K562 (cell line): ENCODE measurements around the gene CCDC60. TPM values are rescaled to one million over a fixed set of nuclear protein-coding genes. Genes with fewer than 3 reads are reported as not detected.
A peak's percentile ranks its signal among the peaks of the same experiment; 100 is the strongest.

ENCODE experiments used
- ATAC-seq: fragments of 200-7000 bp; cut with Tn5 transposase; 3 replicates; pipeline ENCODE4 v1.9.1; 2020; ENCODE audit warnings: moderate library complexity
- BruUV-seq: library from RNA; stranded (reverse); fragments of 400-500 nt; replicated peaks from 2 replicates; lab custom pipeline; 2021; lab: Mats Ljungman, UMichigan
- CTCF ChIA-PET: fragments of 300-600 bp; formaldehyde crosslinking; extraction: SDS; loops from one replicate; lab custom pipeline; 2021; ENCODE audit warnings: low intra/inter-chr PET ratio; lab: Yijun Ruan, JAX
- POLR2A ChIA-PET: fragments of 300-600, 350-650 bp; sonication (Branson Sonifier 250); formaldehyde crosslinking; extraction: SDS; loops from one replicate; lab custom pipeline; 2021; ENCODE audit warnings: antibody characterized with exemption, inconsistent platforms; lab: Yijun Ruan, JAX
- DNase-seq, 4 experiments: peaks; one replicate each; pipeline versions ENCODE4 v3.0.0 to v3.0.0-alpha.2; 2011 to 2018; ENCODE audit warnings: low spot score in 3 of 4, mixed read lengths in 3 of 4; ENCODE audit errors: extremely low read depth in 1 of 4
- FAIRE-seq: peaks from 2 replicates; lab custom pipeline; 2011; peaks lifted over from hg19 to GRCh38; lab: Jason Lieb, UNC
- H2AFZ ChIP-seq: 2 replicates; pipeline ENCODE4 v1.6.0; 2011; ENCODE audit warnings: low read depth, low read length, control low read depth, inconsistent platforms
- H3K27ac ChIP-seq: fragments of 200-600 bp; 3 replicates; pipeline ENCODE4 v1.8.0; 2011; ENCODE audit warnings: low read depth, mild to moderate bottlenecking, control low read depth, inconsistent platforms, low read length, moderate library complexity, mixed read lengths; ENCODE audit errors: extremely low read depth
- H3K27me3 ChIP-seq, 2 experiments: fragments of 300-600 bp in 1 of 2; 2 replicates in 1 of 2; 3 replicates in 1 of 2; pipeline versions ENCODE4 v1.6.0 to v1.8.0; 2011; ENCODE audit warnings: inconsistent platforms in 2 of 2, low read length in 2 of 2, mild to moderate bottlenecking in 1 of 2, mixed read lengths in 1 of 2, moderate library complexity in 1 of 2; ENCODE audit not compliant: control insufficient read depth in 2 of 2, insufficient read depth in 2 of 2
- H3K36me3 ChIP-seq: fragments of 300-600 bp; 3 replicates; pipeline ENCODE4 v1.8.0; 2011; ENCODE audit warnings: mild to moderate bottlenecking, low read length, inconsistent platforms; ENCODE audit not compliant: control insufficient read depth, insufficient read depth
- H3K4me1 ChIP-seq, 2 experiments: fragments of 200-600 bp in 1 of 2; replicated peaks in 1 of 2; 2 replicates in 1 of 2; 3 replicates in 1 of 2; pipeline versions ENCODE4 v1.5.1 to v1.8.0; 2011; ENCODE audit warnings: inconsistent platforms in 2 of 2, low read length in 2 of 2, mild to moderate bottlenecking in 1 of 2, mixed read lengths in 1 of 2, moderate library complexity in 1 of 2; ENCODE audit not compliant: control insufficient read depth in 2 of 2, insufficient read depth in 2 of 2
- H3K4me2 ChIP-seq: 2 replicates; pipeline ENCODE4 v1.6.1; 2011; ENCODE audit warnings: low read length, control low read depth, inconsistent platforms, mixed read lengths; ENCODE audit not compliant: insufficient read depth
- H3K4me3 ChIP-seq: fragments of 200-600 bp; sonication (generic), shearing (Covaris generic); 2 replicates; pipeline ENCODE4 v1.5.1; 2016; ENCODE audit warnings: control low read depth, inconsistent platforms
- H3K79me2 ChIP-seq: fragments of 200-600 bp; 3 replicates; pipeline ENCODE4 v1.8.0; 2011; ENCODE audit warnings: low read length, inconsistent platforms; ENCODE audit not compliant: control insufficient read depth, insufficient read depth
- H3K9ac ChIP-seq, 2 experiments: 2 replicates each; pipeline versions ENCODE4 v1.6.0 to v1.6.1; 2011; ENCODE audit warnings: low read depth in 2 of 2, low read length in 2 of 2, control low read depth in 1 of 2, inconsistent platforms in 1 of 2, mild to moderate bottlenecking in 1 of 2, mixed read lengths in 1 of 2; ENCODE audit not compliant: insufficient read depth in 1 of 2
- H3K9me1 ChIP-seq: one replicate; pipeline ENCODE4 v1.6.0; 2011; ENCODE audit warnings: inconsistent platforms, mild to moderate bottlenecking, low read length, moderate library complexity; ENCODE audit not compliant: control insufficient read depth, insufficient read depth
- H3K9me3 ChIP-seq: replicated peaks from 2 replicates; pipeline ENCODE4 v1.5.1; 2011; ENCODE audit warnings: low read depth, low read length, inconsistent platforms; ENCODE audit not compliant: control insufficient read depth, insufficient read depth
- H4K20me1 ChIP-seq: replicated peaks from 2 replicates; pipeline ENCODE4 v1.6.1; 2011; ENCODE audit warnings: low read length, inconsistent platforms, mixed read lengths; ENCODE audit not compliant: control insufficient read depth, insufficient read depth
- YY1 ChIP-seq, 3 experiments: IDR thresholded peaks; 2 replicates each; pipeline ENCODE4 v1.6.1; 2011; ENCODE audit warnings: low read length in 2 of 3, mild to moderate bottlenecking in 2 of 3, moderate library complexity in 2 of 3, borderline replicate concordance in 1 of 3, control low read depth in 1 of 3, low read depth in 1 of 3; ENCODE audit not compliant: insufficient read depth in 3 of 3, insufficient replicate concordance in 2 of 3, control insufficient read depth in 1 of 3, insufficient read length in 1 of 3; ENCODE audit errors: extremely low read depth in 1 of 3
- ZNF174 ChIP-seq: fragments of 250-450 bp; sonication (Bioruptor Pico); IDR thresholded peaks from 2 replicates; pipeline ENCODE4 v1.4.0; 2020; ENCODE audit warnings: mild to moderate bottlenecking
- ZNF263 ChIP-seq: sonication (generic); formaldehyde crosslinking; IDR thresholded peaks from 2 replicates; pipeline ENCODE4 v1.8.0; 2022; ENCODE audit warnings: mild to moderate bottlenecking, missing genetic modification reagents, borderline replicate concordance
- ZNF766 ChIP-seq: fragments of 200-800 bp; sonication (Bioruptor generic); conservative IDR thresholded peaks from 2 replicates; pipeline ENCODE4 v1.6.1; 2016; ENCODE audit warnings: missing genetic modification characterization, missing compliant biosample characterization
- WGBS: fragments of 100-300 bp; shearing (Covaris generic); methylation state at CpG from one replicate; pipeline ENCODE4 v1.1.6; 2016; ENCODE audit warnings: low coverage, mixed read lengths; ENCODE audit not compliant: insufficient coverage; ENCODE audit errors: missing lambda C conversion rate; 5-methylcytosine and 5-hydroxymethylcytosine counted together
- in situ Hi-C: fragments of 300-500 bp; cut with MboI; formaldehyde crosslinking; loops from 4 replicates; pipeline ENCODE4 v1.15.0; 2018; ENCODE audit warnings: inconsistent platforms, mixed read lengths
- intact Hi-C: fragments of 100-400 bp; cut with micrococcal nuclease; formaldehyde crosslinking; loops from 2 replicates; pipeline ENCODE4 v1.14.2; 2022
- polyA plus RNA-seq, 8 experiments: library from polyadenylated mRNA; depleted of rRNA in 4 of 8; stranded (reverse) in 5 of 8; unstranded in 3 of 8; fragments of >200 nt; fragmentation: Nextera tagmentation in 2 of 8; fragmentation: Illumina TruSeq in 1 of 8; extraction: Ambion mirVana in 2 of 8; extraction: Trizol in 1 of 8; gene quantifications; 2 replicates each; pipeline versions ENCODE4 v1.2.1 to v1.2.3, GENCODE V29; 2011 to 2014; ENCODE audit warnings: inconsistent platforms in 1 of 8, missing spikeins in 1 of 8
- total RNA-seq, 7 experiments: library from RNA; depleted of rRNA in 6 of 7; stranded (reverse); fragments of >200 nt in 6 of 7; fragmentation: Illumina TruSeq in 2 of 7; extraction: Trizol in 2 of 7; gene quantifications; 2 replicates each; pipeline versions ENCODE4 v1.2.1 to v1.2.3, GENCODE V29; 2011 to 2021; ENCODE audit warnings: low replicate concordance in 1 of 7
- TF ChIP-seq, protein P1 (sequence below), 2 experiments: fragments of 450-650 bp; IDR thresholded peaks; 2 replicates each; pipeline ENCODE4 v1.6.1; 2018; ENCODE audit warnings: mild to moderate bottlenecking in 2 of 2, low read depth in 1 of 2; ENCODE audit not compliant: partially characterized antibody in 2 of 2
- TF ChIP-seq, protein P2 (sequence below), 2 experiments: fragments of 450-650 bp; formaldehyde crosslinking in 1 of 2; IDR thresholded peaks; 2 replicates each; pipeline versions ENCODE4 v1.4.0 to v1.6.1; 2014 to 2020; ENCODE audit warnings: mild to moderate bottlenecking in 2 of 2, borderline replicate concordance in 1 of 2, low read depth in 1 of 2

The CCDC60 gene
- total and polyA plus RNA-seq, 9 of the 15 experiments (the other 6 are each of a cell fraction or from before 2014, with no cell fraction given): not detected

DNA sequence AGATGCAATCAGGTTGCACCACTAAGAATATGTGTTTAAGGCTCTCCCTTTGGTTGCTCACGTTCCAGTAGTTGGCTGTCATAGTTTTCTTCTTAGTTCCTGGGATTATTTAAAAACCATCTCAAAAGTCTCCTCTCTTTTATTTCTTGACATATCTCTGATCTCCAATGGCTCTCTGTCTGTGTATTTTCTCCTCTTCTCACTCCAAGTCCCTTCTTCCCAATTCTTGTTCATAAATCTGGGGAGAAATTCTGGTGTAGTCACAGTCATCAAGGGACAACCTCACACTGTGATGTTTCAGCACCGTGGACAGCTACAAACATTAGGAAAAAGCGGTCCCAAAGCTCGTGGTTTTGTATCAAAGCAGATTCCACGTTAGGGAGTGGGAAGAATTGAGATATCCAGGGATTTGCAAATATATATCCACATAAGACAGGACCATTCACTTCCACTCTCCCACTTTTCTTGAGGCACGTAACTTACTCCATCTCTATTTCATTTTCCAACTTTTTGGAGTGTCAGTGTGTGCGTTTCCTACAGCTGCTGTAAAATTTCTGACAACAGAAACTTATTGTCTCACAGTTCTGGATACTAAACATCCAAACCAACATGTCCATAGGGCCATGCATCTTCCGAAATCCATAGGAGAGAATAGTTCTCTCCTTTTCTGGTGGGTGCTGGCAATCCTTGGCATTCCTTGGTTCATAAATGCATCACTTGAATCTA lies 178.4 kb downstream of the CCDC60 start:
- no peak overlapping the region for H3K9ac ChIP-seq
- 0 out of 3 replicates have a peak, but pooled peaks have one; percentile 43 for ATAC-seq
- peaks cover 0 to 5% of the 10 kb centered on the region in 2 experiments; a peak in 1 of 5 replicates for H3K27me3 ChIP-seq
- no peak overlapping the region for H3K27ac ChIP-seq
- no peaks in the 10 kb centered on the region for H3K36me3 ChIP-seq
- H3K9me3 ChIP-seq: no peaks in the 10 kb centered on the region
- no peaks in the 10 kb centered on the region for H3K79me2 ChIP-seq
- no peaks in the 10 kb centered on the region for H4K20me1 ChIP-seq
- H3K4me1 ChIP-seq: no peaks in the 10 kb centered on the region
- no peak overlapping the region for H3K4me2 ChIP-seq
- no peak overlapping the region for H3K4me3 ChIP-seq
- POLR2A ChIA-PET: interaction anchor here (0.6 kb wide), 1 partner anchor 105 kb away, joined by 3 read pairs; no protein-coding TSS in a partner anchor
- intact Hi-C loops (no loop called here), in situ Hi-C loops (no loop called here)
- no TSS peak for BruUV-seq
- CTCF ChIA-PET: interaction anchor here (0.9 kb wide), 1 partner anchor 13 kb away, joined by 4 read pairs; no protein-coding TSS in a partner anchor
- no peak overlapping the region for H2AFZ ChIP-seq
- peak; percentile 54 for FAIRE-seq
- under 1% methylated on average over 8 of the region's 8 CpGs for WGBS
- peak; percentile 20 to 56 (median 48) for DNase-seq
- no peaks in the 10 kb centered on the region for H3K9me1 ChIP-seq
- TF ChIP-seq ZNF766 (CRISPR knock-in tag) (peak; percentile 43; the same call in 1 of the 2 replicates), YY1 (IDR thresholded peaks at IDR 0.05; ENCODE audit: borderline replicate concordance in 1 of 3, control insufficient read depth in 1 of 3, extremely low read depth in 1 of 3, insufficient read depth in 3 of 3, insufficient read length in 1 of 3, insufficient replicate concordance in 2 of 3, low read depth in 1 of 3, low read length in 2 of 3) (no peak), ZNF263 (CRISPR knock-in tag) (no peak), ZNF174 (CRISPR knock-in tag) (no peak)
- TF ChIP-seq, protein P1, sequence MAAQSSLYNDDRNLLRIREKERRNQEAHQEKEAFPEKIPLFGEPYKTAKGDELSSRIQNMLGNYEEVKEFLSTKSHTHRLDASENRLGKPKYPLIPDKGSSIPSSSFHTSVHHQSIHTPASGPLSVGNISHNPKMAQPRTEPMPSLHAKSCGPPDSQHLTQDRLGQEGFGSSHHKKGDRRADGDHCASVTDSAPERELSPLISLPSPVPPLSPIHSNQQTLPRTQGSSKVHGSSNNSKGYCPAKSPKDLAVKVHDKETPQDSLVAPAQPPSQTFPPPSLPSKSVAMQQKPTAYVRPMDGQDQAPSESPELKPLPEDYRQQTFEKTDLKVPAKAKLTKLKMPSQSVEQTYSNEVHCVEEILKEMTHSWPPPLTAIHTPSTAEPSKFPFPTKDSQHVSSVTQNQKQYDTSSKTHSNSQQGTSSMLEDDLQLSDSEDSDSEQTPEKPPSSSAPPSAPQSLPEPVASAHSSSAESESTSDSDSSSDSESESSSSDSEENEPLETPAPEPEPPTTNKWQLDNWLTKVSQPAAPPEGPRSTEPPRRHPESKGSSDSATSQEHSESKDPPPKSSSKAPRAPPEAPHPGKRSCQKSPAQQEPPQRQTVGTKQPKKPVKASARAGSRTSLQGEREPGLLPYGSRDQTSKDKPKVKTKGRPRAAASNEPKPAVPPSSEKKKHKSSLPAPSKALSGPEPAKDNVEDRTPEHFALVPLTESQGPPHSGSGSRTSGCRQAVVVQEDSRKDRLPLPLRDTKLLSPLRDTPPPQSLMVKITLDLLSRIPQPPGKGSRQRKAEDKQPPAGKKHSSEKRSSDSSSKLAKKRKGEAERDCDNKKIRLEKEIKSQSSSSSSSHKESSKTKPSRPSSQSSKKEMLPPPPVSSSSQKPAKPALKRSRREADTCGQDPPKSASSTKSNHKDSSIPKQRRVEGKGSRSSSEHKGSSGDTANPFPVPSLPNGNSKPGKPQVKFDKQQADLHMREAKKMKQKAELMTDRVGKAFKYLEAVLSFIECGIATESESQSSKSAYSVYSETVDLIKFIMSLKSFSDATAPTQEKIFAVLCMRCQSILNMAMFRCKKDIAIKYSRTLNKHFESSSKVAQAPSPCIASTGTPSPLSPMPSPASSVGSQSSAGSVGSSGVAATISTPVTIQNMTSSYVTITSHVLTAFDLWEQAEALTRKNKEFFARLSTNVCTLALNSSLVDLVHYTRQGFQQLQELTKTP (IDR thresholded peaks at IDR 0.05; ENCODE audit: low read depth in 1 of 2, partially characterized antibody in 2 of 2): peak in 1 of 2 experiments; percentile 66
- TF ChIP-seq, protein P2, sequence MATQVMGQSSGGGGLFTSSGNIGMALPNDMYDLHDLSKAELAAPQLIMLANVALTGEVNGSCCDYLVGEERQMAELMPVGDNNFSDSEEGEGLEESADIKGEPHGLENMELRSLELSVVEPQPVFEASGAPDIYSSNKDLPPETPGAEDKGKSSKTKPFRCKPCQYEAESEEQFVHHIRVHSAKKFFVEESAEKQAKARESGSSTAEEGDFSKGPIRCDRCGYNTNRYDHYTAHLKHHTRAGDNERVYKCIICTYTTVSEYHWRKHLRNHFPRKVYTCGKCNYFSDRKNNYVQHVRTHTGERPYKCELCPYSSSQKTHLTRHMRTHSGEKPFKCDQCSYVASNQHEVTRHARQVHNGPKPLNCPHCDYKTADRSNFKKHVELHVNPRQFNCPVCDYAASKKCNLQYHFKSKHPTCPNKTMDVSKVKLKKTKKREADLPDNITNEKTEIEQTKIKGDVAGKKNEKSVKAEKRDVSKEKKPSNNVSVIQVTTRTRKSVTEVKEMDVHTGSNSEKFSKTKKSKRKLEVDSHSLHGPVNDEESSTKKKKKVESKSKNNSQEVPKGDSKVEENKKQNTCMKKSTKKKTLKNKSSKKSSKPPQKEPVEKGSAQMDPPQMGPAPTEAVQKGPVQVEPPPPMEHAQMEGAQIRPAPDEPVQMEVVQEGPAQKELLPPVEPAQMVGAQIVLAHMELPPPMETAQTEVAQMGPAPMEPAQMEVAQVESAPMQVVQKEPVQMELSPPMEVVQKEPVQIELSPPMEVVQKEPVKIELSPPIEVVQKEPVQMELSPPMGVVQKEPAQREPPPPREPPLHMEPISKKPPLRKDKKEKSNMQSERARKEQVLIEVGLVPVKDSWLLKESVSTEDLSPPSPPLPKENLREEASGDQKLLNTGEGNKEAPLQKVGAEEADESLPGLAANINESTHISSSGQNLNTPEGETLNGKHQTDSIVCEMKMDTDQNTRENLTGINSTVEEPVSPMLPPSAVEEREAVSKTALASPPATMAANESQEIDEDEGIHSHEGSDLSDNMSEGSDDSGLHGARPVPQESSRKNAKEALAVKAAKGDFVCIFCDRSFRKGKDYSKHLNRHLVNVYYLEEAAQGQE (IDR thresholded peaks at IDR 0.05; ENCODE audit: borderline replicate concordance): peak; percentile 98
- TF ChIP-seq, protein P2 (CRISPR knock-in tag; IDR thresholded peaks at IDR 0.05; ENCODE audit: low read depth): peak; percentile 94
